GM12864 (cell line): ENCODE results near the gene CIROP.

Experiments
- DNase-seq: peaks from one replicate; pipeline ENCODE4 v3.0.0-alpha.2; 2011; ENCODE audit warnings: low read depth
- H3K4me3 ChIP-seq: 2 replicates; pipeline ENCODE4 v1.5.1; 2011; ENCODE audit warnings: mild to moderate bottlenecking, low read depth, low read length, control low read depth
- CTCF ChIP-seq: IDR thresholded peaks from 2 replicates; pipeline ENCODE4 v1.5.1; 2011; ENCODE audit warnings: low read depth, mild to moderate bottlenecking, moderate library complexity, low read length, control low read depth, inconsistent platforms; ENCODE audit errors: missing control alignments

Gene CIROP

GRCh38 chr14:23125011-23125410 lies 20.2 kb upstream of the CIROP start:
- TF ChIP-seq CTCF = no peak
- no peak overlapping the region for H3K4me3 ChIP-seq
- no peak for DNase-seq

GRCh38 chr14:23124337-23124954 lies 19.7 kb upstream of the CIROP start:
- DNase-seq = no peak
- TF ChIP-seq CTCF = no peak
- no peak overlapping the region for H3K4me3 ChIP-seq

GRCh38 chr14:23123419-23123818 lies 18.6 kb upstream of the CIROP start:
- no peak for DNase-seq

GRCh38 chr14:23122086-23122485 lies 17.3 kb upstream of the CIROP start:
- H3K4me3 ChIP-seq = no peak overlapping the region
- TF ChIP-seq CTCF = no peak
- DNase-seq = no peak

More at GRCh38 chr14:23123419-23123818, 18.6 kb upstream of the CIROP start:
- H3K4me3 ChIP-seq = no peak overlapping the region
- no peak for TF ChIP-seq CTCF

- DNase-seq = peak; percentile 13
- no peak for TF ChIP-seq CTCF
- no peak overlapping the region for H3K4me3 ChIP-seq
Measured at GRCh38 chr14:23121361-23121771, 16.6 kb upstream of the CIROP start.

GRCh38 chr14:23120541-23121251 lies 15.9 kb upstream of the CIROP start:
- DNase-seq = peak; percentile 58
- peak; percentile 99 for TF ChIP-seq CTCF
- no peak overlapping the region for H3K4me3 ChIP-seq
